ENCODE results near the gene DNM3. TPM values are rescaled to one million over a fixed set of nuclear protein-coding genes. Genes with fewer than 3 reads are reported as not detected.

The DNM3 gene
- polyA plus RNA-seq, 3 donors: 0.15 TPM; not detected in 2

DNA sequence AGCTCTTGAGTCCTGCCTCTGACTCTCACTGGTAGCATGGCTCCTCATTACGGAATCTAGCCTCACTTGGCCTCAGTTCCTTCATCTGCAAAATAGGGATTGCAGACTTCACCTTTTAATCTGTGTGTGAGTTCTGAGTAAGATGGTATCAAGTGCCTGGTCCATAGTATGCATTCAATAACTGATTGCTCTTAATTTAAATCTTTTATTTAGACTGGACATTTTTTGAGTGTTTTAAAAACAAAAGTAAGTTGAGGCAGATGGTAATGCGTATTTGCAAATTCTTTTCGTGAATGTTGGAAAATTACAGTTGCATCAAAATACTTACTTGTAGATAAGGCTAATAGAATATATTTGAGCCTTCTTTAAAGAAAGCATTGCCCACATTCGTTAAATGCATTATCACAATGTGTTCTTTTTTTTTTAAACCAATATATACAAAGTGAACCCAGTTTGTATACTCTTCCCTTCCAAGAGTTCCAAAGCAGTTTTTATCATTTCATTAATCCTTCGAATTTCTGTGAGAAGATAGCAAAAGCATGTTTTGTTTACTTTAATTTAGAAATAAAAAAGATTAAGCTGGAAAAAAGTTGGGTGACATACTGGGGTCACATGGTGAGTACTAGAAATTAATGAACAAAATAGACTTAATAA, 8.1 kb downstream of the DNM3 start:
- WGBS (ENCODE audit: insufficient coverage): 100% methylated on average over 1 of the region's 5 CpGs
- no peak overlapping the region for H3K9ac ChIP-seq (ENCODE audit: insufficient read depth, low read length, poor library complexity, severe bottlenecking)
- H3K27me3 Mint-ChIP-seq (ENCODE audit: low read depth in 3 of 3): peaks cover 0 to 2% (median under 1%) of the 10 kb centered on the region in 3 donors
- no peak overlapping the region for H3K27ac ChIP-seq (ENCODE audit: low read depth in 1 of 2, low read length in 2 of 2)
- no peaks in the 10 kb centered on the region for H3K9me3 ChIP-seq (replicated peaks in 1 of 2; ENCODE audit: control insufficient read depth in 1 of 2, insufficient read depth in 1 of 2, low read length in 2 of 2)
- no peaks in the 10 kb centered on the region for H3K27me3 ChIP-seq (ENCODE audit: control insufficient read depth in 2 of 2, insufficient read depth in 2 of 2, low read length in 2 of 2)
- no peaks in the 10 kb centered on the region for H4K20me1 ChIP-seq (ENCODE audit: insufficient read depth, low read length)
- H2AFZ ChIP-seq (ENCODE audit: insufficient read depth, low read depth, low read length, poor library complexity, severe bottlenecking): no peak overlapping the region
- no peak for TF ChIP-seq CTCF (IDR thresholded peaks at IDR 0.05)
- no peaks in the 10 kb centered on the region for H3K9me3 Mint-ChIP-seq
- H3K4me1 Mint-ChIP-seq: peaks cover 5% of the 10 kb centered on the region
- no peaks in the 10 kb centered on the region for H3K4me1 ChIP-seq (ENCODE audit: control insufficient read depth in 1 of 2, insufficient read depth in 2 of 2, low read length in 2 of 2)
- H3K36me3 ChIP-seq (replicated peaks in 1 of 2; ENCODE audit: control insufficient read depth in 1 of 2, insufficient read depth in 2 of 2, low read length in 2 of 2): no peaks in the 10 kb centered on the region
- DNase-seq: no peak
- no peaks in the 10 kb centered on the region for H3K79me2 ChIP-seq (ENCODE audit: insufficient read depth, low read length)
- H3K36me3 Mint-ChIP-seq: no peaks in the 10 kb centered on the region
- intact Hi-C loops (cut with micrococcal nuclease): loop anchor here in 1 of 2 donors (10.0 kb wide), 1 partner anchor 595 kb away; the partner anchor contains the start of gene PIGC
- no peak overlapping the region for H3K4me2 ChIP-seq (replicated peaks; ENCODE audit: extremely low read depth, low read length, poor library complexity, severe bottlenecking)
- H3K4me3 Mint-ChIP-seq: no peak overlapping the region
- no peak overlapping the region for H3K27ac Mint-ChIP-seq
- no peak overlapping the region for H3K4me3 ChIP-seq (replicated peaks in 1 of 3; ENCODE audit: low read depth in 2 of 3, low read length in 3 of 3)

DNA sequence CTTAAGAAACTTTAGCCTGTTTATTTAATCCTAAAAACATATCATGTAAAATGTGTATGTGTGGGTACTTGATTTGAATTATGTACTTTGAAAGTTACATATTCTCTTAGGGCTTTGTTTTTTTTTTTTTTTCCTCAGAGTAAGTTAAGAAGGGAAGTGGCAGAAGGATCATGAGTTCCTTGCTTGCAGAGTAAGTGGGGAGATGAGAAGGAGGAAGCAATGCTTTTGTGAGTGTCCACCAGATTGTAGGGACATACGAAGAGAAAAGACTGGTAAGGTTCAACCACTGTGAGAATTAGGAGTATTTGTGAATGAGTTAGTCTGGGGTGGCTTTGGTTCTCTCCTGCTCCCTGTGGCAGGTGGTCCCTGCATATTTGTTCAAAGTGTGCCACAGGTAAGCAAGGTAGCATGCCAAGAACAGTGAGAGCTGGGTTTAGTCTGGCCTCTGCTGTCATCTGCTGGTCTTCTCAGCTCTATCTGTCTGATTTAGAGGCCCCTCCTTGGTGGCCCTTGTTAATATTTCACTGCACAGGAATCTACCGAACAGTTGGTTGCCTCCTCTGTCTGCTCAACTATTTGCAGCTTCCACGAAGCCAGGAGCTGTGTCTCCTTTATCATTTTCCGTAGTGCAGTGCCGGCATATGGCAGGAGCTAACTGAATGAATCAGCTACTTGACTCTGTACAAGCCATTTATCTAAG, 9.5 kb downstream of the DNM3 start:
- TF ChIP-seq CTCF (IDR thresholded peaks at IDR 0.05): no peak
- H3K27ac ChIP-seq (ENCODE audit: low read depth in 1 of 2, low read length in 2 of 2): no peak overlapping the region
- H2AFZ ChIP-seq (ENCODE audit: insufficient read depth, low read depth, low read length, poor library complexity, severe bottlenecking): no peak overlapping the region
- Mint-ChIP-seq H3K27ac (peak overlapping the region in 1 of 7 donors; percentile 47), H3K27me3 (ENCODE audit: low read depth in 3 of 3) (peaks cover 0 to 2% (median 0%) of the 10 kb centered on the region in 3 donors), H3K4me1 (peaks cover 5% of the 10 kb centered on the region), H3K36me3 (no peaks in the 10 kb centered on the region), H3K4me3 (no peak overlapping the region), H3K9me3 (no peaks in the 10 kb centered on the region)
- H3K9ac ChIP-seq (ENCODE audit: insufficient read depth, low read length, poor library complexity, severe bottlenecking): no peak overlapping the region
- H4K20me1 ChIP-seq (ENCODE audit: insufficient read depth, low read length): no peaks in the 10 kb centered on the region
- DNase-seq: no peak
- no peaks in the 10 kb centered on the region for H3K27me3 ChIP-seq (ENCODE audit: control insufficient read depth in 2 of 2, insufficient read depth in 2 of 2, low read length in 2 of 2)
- H3K4me2 ChIP-seq (replicated peaks; ENCODE audit: extremely low read depth, low read length, poor library complexity, severe bottlenecking): no peak overlapping the region
- no peaks in the 10 kb centered on the region for H3K79me2 ChIP-seq (ENCODE audit: insufficient read depth, low read length)
- 44% methylated on average over 2 of the region's 5 CpGs for WGBS (ENCODE audit: insufficient coverage)
- H3K36me3 ChIP-seq (replicated peaks in 1 of 2; ENCODE audit: control insufficient read depth in 1 of 2, insufficient read depth in 2 of 2, low read length in 2 of 2): no peaks in the 10 kb centered on the region
- no peaks in the 10 kb centered on the region for H3K9me3 ChIP-seq (replicated peaks in 1 of 2; ENCODE audit: control insufficient read depth in 1 of 2, insufficient read depth in 1 of 2, low read length in 2 of 2)
- no peaks in the 10 kb centered on the region for H3K4me1 ChIP-seq (ENCODE audit: control insufficient read depth in 1 of 2, insufficient read depth in 2 of 2, low read length in 2 of 2)
- intact Hi-C loops (cut with micrococcal nuclease): no loop called here
- no peak overlapping the region for H3K4me3 ChIP-seq (replicated peaks in 1 of 3; ENCODE audit: low read depth in 2 of 3, low read length in 3 of 3)
